ENCODE data around the gene CTIF. TPM values are rescaled to one million over a fixed set of nuclear protein-coding genes. Genes with fewer than 3 reads are reported as not detected.

CTIF gene
- total and polyA plus RNA-seq, 4 donors = 10.6 to 26.7 (median 12.3) TPM

GRCh38 chr18:48792611-48793380, 254.0 kb downstream of the CTIF start (continued):
- no peak for TF ChIP-seq NR2F2 (IDR thresholded peaks at IDR 0.05)

- H3K4me3 ChIP-seq (ENCODE audit: low read depth in 1 of 3, low read length in 3 of 3) = no peak overlapping the region
- H3K9me3 ChIP-seq (ENCODE audit: control insufficient read depth in 4 of 4, low read length in 3 of 4) = no peaks in the 10 kb centered on the region
- H3K36me3 ChIP-seq (ENCODE audit: control insufficient read depth in 4 of 4, insufficient read depth in 3 of 4, low read depth in 1 of 4, low read length in 3 of 4) = peaks cover 0 to 5% (median 4%) of the 10 kb centered on the region in 4 donors
- H3K4me1 ChIP-seq (ENCODE audit: control insufficient read depth in 4 of 4, insufficient read depth in 4 of 4, low read length in 3 of 4) = no peaks in the 10 kb centered on the region
- no peak for DNase-seq (ENCODE audit: low spot score)
- no peak for TF ChIP-seq JUND (IDR thresholded peaks at IDR 0.05)
- TF ChIP-seq HNF4A (conservative IDR thresholded peaks at IDR 0.05) = no peak
- TF ChIP-seq RAD21 (IDR thresholded peaks at IDR 0.05) = no peak
- TF ChIP-seq YY1 (IDR thresholded peaks at IDR 0.05) = no peak
- no peak for TF ChIP-seq TAF1 (conservative IDR thresholded peaks at IDR 0.05)
- no peak for TF ChIP-seq HNF4G (IDR thresholded peaks at IDR 0.05)
- TF ChIP-seq MAX (IDR thresholded peaks at IDR 0.05) = no peak
- TF ChIP-seq FOXA1 (IDR thresholded peaks at IDR 0.05) = no peak
- no peak for TF ChIP-seq ATF3 (IDR thresholded peaks at IDR 0.05)
- TF ChIP-seq CTCF (IDR thresholded peaks at IDR 0.05; ENCODE audit: low read depth, low read length, missing input control) = no peak
- TF ChIP-seq GABPA (IDR thresholded peaks at IDR 0.05 in 1 of 2, conservative IDR thresholded peaks at IDR 0.05 in 1 of 2) = no peak
- 95% methylated on average over 10 of the region's 10 CpGs for WGBS
- no peak overlapping the region for H3K9ac ChIP-seq (ENCODE audit: low read depth in 1 of 2, low read length in 2 of 2)
- H3K27me3 ChIP-seq (ENCODE audit: control insufficient read depth in 4 of 4, insufficient read depth in 4 of 4, low read length in 3 of 4) = no peaks in the 10 kb centered on the region
- H3K27ac ChIP-seq (ENCODE audit: low read depth in 1 of 2, low read length in 2 of 2) = no peak overlapping the region
These were observed 255.6 kb downstream of the CTIF start for GRCh38 chr18:48794251-48794970.

- H3K36me3 ChIP-seq (ENCODE audit: control insufficient read depth in 4 of 4, insufficient read depth in 3 of 4, low read depth in 1 of 4, low read length in 3 of 4) = peaks cover 0 to 8% (median 4%) of the 10 kb centered on the region in 4 donors
- H3K27me3 ChIP-seq (ENCODE audit: control insufficient read depth in 4 of 4, insufficient read depth in 4 of 4, low read length in 3 of 4) = no peaks in the 10 kb centered on the region
- 97% methylated on average over 4 of the region's 4 CpGs for WGBS
- no peak for DNase-seq (ENCODE audit: low spot score)
- H3K27ac ChIP-seq (ENCODE audit: low read depth in 1 of 2, low read length in 2 of 2) = no peak overlapping the region
- H3K4me1 ChIP-seq (ENCODE audit: control insufficient read depth in 4 of 4, insufficient read depth in 4 of 4, low read length in 3 of 4) = peaks cover 0 to 3% (median 0%) of the 10 kb centered on the region in 4 donors
- H3K9ac ChIP-seq (ENCODE audit: low read depth in 1 of 2, low read length in 2 of 2) = no peak overlapping the region
- no peak overlapping the region for H3K4me3 ChIP-seq (ENCODE audit: low read depth in 1 of 3, low read length in 3 of 3)
- no peak for TF ChIP-seq HNF4A (conservative IDR thresholded peaks at IDR 0.05)
- TF ChIP-seq RXRA (IDR thresholded peaks at IDR 0.05) = no peak
- no peak for TF ChIP-seq NR2F2 (IDR thresholded peaks at IDR 0.05)
- no peak for TF ChIP-seq GABPA (IDR thresholded peaks at IDR 0.05 in 1 of 2, conservative IDR thresholded peaks at IDR 0.05 in 1 of 2)
- no peak for TF ChIP-seq REST (IDR thresholded peaks at IDR 0.05)
- no peak for TF ChIP-seq SP1 (IDR thresholded peaks at IDR 0.05)
- no peaks in the 10 kb centered on the region for H3K9me3 ChIP-seq (ENCODE audit: control insufficient read depth in 4 of 4, low read length in 3 of 4)
These were observed 256.9 kb downstream of the CTIF start for GRCh38 chr18:48795696-48796095.

Data from liver (tissue), 9 donors.